RWPE2 (cell line): ENCODE data around the gene SERPINB6.
A peak's percentile ranks its signal among the peaks of the same experiment; 100 is the strongest.

Source experiments
- ATAC-seq: fragments of 200-7000 bp; cut with Tn5 transposase; 3 replicates; pipeline ENCODE4 v1.9.1; 2021; ENCODE audit warnings: low read depth
- DNase-seq: peaks from one replicate; pipeline ENCODE4 v3.0.0-alpha.2; 2020; ENCODE audit warnings: low spot score
- H3K27ac ChIP-seq: fragments of 450-650 bp; 2 replicates; pipeline ENCODE4 v1.5.1; 2017; ENCODE audit warnings: mild to moderate bottlenecking; ENCODE audit not compliant: poor library complexity, severe bottlenecking
- H3K27me3 ChIP-seq: fragments of 250-450 bp; sonication (Bioruptor Pico); 2 replicates; pipeline ENCODE4 v1.5.1; 2021; ENCODE audit warnings: mild to moderate bottlenecking, moderate library complexity; ENCODE audit not compliant: insufficient read depth, poor library complexity, severe bottlenecking
- H3K36me3 ChIP-seq: fragments of 250-450 bp; sonication (Bioruptor Pico); 2 replicates; pipeline ENCODE4 v1.5.1; 2020; ENCODE audit warnings: low read depth, mild to moderate bottlenecking, moderate library complexity
- H3K4me1 ChIP-seq: fragments of 250-450 bp; sonication (Bioruptor Pico); 2 replicates; pipeline ENCODE4 v1.5.1; 2021; ENCODE audit warnings: mild to moderate bottlenecking, moderate library complexity; ENCODE audit not compliant: insufficient read depth, poor library complexity, severe bottlenecking
- H3K4me3 ChIP-seq: fragments of 250-450 bp; sonication (Bioruptor Pico); 2 replicates; pipeline ENCODE4 v1.5.1; 2021; ENCODE audit warnings: mild to moderate bottlenecking, moderate library complexity; ENCODE audit not compliant: severe bottlenecking
- H3K9me3 ChIP-seq: fragments of 250-450 bp; sonication (Bioruptor Pico); 2 replicates; pipeline ENCODE4 v1.5.1; 2021; ENCODE audit warnings: mild to moderate bottlenecking, moderate library complexity; ENCODE audit not compliant: severe bottlenecking
- TF ChIP-seq, protein P1 (sequence below): fragments of 450-650 bp; IDR thresholded peaks from one replicate; pipeline ENCODE4 v1.5.1; 2017; ENCODE audit warnings: mild to moderate bottlenecking, moderate library complexity; ENCODE audit not compliant: poor library complexity, severe bottlenecking

SERPINB6 gene

DNA sequence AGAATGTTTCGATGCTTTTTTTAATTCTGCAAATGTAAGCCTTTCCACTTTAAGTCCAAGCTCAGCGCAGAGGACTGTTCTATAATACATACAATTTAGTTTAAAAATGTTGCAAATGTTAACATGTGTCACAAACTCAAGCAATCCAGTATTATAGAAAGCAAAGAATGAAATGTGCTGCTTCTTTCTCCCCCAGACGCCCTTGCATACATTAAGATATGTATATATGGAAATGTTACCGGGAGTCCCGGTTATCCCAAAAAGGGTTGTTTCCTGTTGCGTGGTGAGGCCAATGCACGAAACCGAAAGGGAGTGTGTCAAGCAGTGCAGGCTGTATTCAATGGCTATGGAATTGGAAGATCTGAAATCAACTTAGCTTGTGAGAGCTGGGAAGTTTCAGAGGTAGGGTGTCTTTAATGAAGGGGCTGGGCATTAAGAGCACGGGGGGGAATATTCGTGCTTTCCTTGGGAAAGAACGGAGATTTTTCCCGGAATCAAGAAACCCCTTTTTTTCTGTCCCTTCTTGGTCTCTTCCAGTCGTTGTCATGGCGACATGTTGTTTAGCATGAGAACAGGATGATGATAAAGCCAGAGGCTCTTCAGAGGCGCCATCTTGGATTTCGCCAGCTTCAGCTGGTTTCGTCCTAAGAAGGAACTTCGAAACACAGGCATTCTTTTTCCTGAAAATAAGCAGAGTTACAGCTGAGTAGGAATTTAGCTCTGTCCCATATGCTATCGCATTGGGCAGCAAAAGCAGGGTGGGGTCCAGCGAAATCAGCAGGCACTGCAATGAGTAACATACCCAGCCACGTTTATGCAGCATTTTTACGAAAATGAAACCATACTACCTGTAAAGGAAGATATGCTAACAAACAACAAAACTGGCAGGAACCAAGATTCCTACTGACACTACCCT is 18.2 kb upstream of the SERPINB6 start:
- Histone ChIP-seq H3K9me3 (no peaks in the 10 kb centered on the region), H3K4me1 (peaks cover 32% of the 10 kb centered on the region), H3K36me3 (no peaks in the 10 kb centered on the region), H3K4me3 (peak overlapping the region; percentile 41), H3K27me3 (no peaks in the 10 kb centered on the region), H3K27ac (peak overlapping the region; percentile 92)
- DNase-seq (peak; percentile 87), ATAC-seq (peak; percentile 70)
- TF ChIP-seq, protein P1, sequence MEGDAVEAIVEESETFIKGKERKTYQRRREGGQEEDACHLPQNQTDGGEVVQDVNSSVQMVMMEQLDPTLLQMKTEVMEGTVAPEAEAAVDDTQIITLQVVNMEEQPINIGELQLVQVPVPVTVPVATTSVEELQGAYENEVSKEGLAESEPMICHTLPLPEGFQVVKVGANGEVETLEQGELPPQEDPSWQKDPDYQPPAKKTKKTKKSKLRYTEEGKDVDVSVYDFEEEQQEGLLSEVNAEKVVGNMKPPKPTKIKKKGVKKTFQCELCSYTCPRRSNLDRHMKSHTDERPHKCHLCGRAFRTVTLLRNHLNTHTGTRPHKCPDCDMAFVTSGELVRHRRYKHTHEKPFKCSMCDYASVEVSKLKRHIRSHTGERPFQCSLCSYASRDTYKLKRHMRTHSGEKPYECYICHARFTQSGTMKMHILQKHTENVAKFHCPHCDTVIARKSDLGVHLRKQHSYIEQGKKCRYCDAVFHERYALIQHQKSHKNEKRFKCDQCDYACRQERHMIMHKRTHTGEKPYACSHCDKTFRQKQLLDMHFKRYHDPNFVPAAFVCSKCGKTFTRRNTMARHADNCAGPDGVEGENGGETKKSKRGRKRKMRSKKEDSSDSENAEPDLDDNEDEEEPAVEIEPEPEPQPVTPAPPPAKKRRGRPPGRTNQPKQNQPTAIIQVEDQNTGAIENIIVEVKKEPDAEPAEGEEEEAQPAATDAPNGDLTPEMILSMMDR: peak; percentile 81

DNA sequence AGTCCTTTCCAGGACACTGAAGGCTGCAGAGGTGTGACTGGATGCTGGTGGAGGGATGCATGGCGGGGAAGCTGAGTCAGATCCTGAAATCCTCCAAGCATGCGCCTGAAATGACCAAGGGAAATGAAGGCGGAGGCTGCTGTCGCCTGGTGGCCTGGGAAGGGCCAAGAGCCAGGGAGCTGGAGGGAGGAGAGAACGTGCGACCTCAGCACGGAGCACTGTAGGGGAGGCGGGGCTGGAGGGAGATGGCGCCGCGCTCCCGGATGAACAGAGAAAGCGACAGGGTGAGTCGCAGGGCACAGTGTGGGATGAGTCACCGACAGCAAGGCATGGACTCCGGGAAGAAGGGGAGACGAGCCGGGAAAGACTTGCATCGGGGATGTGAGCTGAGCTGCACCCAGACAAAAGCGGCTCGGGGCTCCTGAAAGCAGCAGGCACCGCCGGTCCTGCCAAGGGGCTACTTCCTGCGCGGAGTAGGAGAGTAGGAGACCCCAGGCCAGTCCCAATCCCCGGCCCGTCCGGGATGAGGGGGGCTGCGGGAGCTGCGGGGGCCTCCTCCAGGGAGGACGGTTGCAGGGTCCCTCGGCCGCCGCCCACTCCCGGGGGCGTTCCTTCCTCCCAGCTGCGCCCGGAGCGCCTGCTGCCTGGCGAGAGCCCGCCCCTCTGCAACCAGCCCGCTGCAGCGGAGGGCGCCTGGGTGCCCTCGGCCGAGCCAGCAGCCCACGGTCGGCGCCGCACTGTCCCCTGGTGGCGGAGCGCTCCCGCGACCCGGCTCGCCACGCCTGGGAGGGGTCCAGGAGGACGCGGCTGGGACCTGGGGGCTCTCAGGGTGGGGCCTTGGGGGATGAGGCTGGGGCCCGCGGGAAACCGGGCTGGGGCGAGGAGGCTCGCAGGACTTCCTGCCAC is 17.3 kb upstream of the SERPINB6 start:
- Histone ChIP-seq H3K9me3 (no peaks in the 10 kb centered on the region), H3K36me3 (no peaks in the 10 kb centered on the region), H3K4me3 (peak overlapping the region; percentile 41), H3K27me3 (no peaks in the 10 kb centered on the region), H3K4me1 (peaks cover 32% of the 10 kb centered on the region), H3K27ac (peak overlapping the region; percentile 92)
- ATAC-seq (peak; percentile 63), DNase-seq (peak; percentile 90)
- TF ChIP-seq, protein P1: peak; percentile 95

DNA sequence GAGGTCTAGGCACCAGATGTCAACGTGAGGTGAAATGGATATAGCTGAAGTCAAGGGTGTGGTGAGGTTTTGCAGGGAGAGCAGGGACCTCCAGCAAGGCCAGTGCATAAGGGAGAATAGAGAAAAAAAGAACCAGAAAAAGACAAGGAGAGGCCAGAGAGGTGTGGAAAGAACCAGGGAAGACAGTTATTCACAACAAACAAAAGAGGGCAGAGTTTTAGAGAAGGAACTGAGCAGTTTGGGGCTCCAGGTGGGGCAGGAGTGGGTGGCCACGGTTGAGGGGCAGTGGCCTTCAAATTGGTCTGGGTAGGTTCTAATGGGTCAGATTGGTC is 16.7 kb upstream of the SERPINB6 start:
- Histone ChIP-seq H3K4me1 (peaks cover 32% of the 10 kb centered on the region), H3K9me3 (no peaks in the 10 kb centered on the region), H3K27me3 (no peaks in the 10 kb centered on the region), H3K36me3 (no peaks in the 10 kb centered on the region), H3K4me3 (peak overlapping the region; percentile 41), H3K27ac (peak overlapping the region; percentile 92)
- DNase-seq: no peak
- no peak for ATAC-seq
- TF ChIP-seq, protein P1: no peak

DNA sequence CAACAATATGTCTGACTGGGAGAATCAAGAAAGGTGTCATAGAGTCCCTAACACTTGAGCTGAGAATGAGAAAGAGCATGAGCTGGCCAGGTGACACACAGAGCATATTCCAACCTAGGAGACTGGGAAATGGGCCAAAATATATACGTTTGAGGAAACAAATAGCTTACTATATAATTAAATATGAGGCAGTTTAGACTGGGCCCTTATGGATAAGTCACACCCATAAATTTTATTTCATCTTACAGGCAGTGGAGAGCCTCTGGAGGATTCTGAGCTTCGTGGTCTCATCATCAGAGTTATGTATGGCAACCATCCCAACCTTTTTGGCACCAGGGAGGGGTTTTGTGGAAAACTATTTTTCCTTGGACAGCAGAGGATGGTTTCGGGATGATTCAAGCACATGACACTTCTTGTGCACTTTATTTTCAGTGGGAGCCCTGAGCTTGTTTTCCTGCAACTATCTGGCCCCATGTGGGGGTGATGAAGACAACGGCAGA is 15.4 kb upstream of the SERPINB6 start:
- ATAC-seq (peak; percentile 4; the same call in 2 of the 3 replicates), DNase-seq (no peak)
- peak overlapping the region; percentile 92 for H3K27ac ChIP-seq
- no peaks in the 10 kb centered on the region for H3K36me3 ChIP-seq
- H3K4me3 ChIP-seq: no peak overlapping the region
- H3K9me3 ChIP-seq: no peaks in the 10 kb centered on the region
- TF ChIP-seq, protein P1: no peak
- H3K27me3 ChIP-seq: no peaks in the 10 kb centered on the region
- H3K4me1 ChIP-seq: peaks cover 40% of the 10 kb centered on the region
